ENCODE results near the gene WDR41.

GRCh38 chr5:77420940-77421339 is 71.2 kb downstream of the WDR41 start:
- TF ChIP-seq, protein P1, sequence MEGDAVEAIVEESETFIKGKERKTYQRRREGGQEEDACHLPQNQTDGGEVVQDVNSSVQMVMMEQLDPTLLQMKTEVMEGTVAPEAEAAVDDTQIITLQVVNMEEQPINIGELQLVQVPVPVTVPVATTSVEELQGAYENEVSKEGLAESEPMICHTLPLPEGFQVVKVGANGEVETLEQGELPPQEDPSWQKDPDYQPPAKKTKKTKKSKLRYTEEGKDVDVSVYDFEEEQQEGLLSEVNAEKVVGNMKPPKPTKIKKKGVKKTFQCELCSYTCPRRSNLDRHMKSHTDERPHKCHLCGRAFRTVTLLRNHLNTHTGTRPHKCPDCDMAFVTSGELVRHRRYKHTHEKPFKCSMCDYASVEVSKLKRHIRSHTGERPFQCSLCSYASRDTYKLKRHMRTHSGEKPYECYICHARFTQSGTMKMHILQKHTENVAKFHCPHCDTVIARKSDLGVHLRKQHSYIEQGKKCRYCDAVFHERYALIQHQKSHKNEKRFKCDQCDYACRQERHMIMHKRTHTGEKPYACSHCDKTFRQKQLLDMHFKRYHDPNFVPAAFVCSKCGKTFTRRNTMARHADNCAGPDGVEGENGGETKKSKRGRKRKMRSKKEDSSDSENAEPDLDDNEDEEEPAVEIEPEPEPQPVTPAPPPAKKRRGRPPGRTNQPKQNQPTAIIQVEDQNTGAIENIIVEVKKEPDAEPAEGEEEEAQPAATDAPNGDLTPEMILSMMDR (IDR thresholded peaks at IDR 0.05) = no peak
- TF ChIP-seq POLR2A (IDR thresholded peaks at IDR 0.05) (no peak), EP300 (IDR thresholded peaks at IDR 0.05) (no peak)

Measured in tibial nerve (tissue), 4 donors.